HEK293 (cell line): Measurements from ENCODE around the gene RANBP1.
A peak's percentile ranks its signal among the peaks of the same experiment; 100 is the strongest.

ENCODE experiments used
- CTCF ChIA-PET: fragments of 350-600 bp; formaldehyde crosslinking; extraction: SDS; loops from one replicate; lab custom pipeline; 2021; ENCODE audit warnings: antibody characterized with exemption; lab: Yijun Ruan, JAX
- POLR2A ChIA-PET: fragments of 300-600 bp; formaldehyde crosslinking; extraction: SDS; loops from one replicate; lab custom pipeline; 2020; ENCODE audit warnings: antibody characterized with exemption, inconsistent platforms; lab: Yijun Ruan, JAX
- H3K27ac ChIP-seq: fragments of 200-500 bp; sonication (Bioruptor generic); 2 replicates; pipeline ENCODE4 v1.5.1; 2014; ENCODE audit warnings: low read depth, low read length, control low read depth, inconsistent platforms; ENCODE audit errors: extremely low read depth
- H3K36me3 ChIP-seq, 2 experiments: fragments of 200-500 bp in 1 of 2; sonication (Bioruptor generic) in 1 of 2; 1 replicate in 1 of 2; 2 replicates in 1 of 2; pipeline ENCODE4 v1.5.1; 2014 to 2017; ENCODE audit warnings: inconsistent platforms in 2 of 2, low read length in 2 of 2; ENCODE audit not compliant: control insufficient read depth in 2 of 2, insufficient read depth in 1 of 2
- H3K4me1 ChIP-seq: fragments of 200-500 bp; sonication (Bioruptor generic); 2 replicates; pipeline ENCODE4 v1.5.1; 2014; ENCODE audit warnings: mild to moderate bottlenecking, low read length, inconsistent platforms; ENCODE audit not compliant: control insufficient read depth, insufficient read depth
- H3K4me3 ChIP-seq: 2 replicates; pipeline ENCODE4 v1.5.1; 2011; ENCODE audit warnings: low read depth, mild to moderate bottlenecking, control low read depth, low read length, moderate library complexity
- H3K9me3 ChIP-seq: fragments of 200-500 bp; sonication (Bioruptor generic); 2 replicates; pipeline ENCODE4 v1.5.1; 2014; ENCODE audit warnings: low read depth, low read length, inconsistent platforms; ENCODE audit not compliant: control insufficient read depth, insufficient read depth
- AEBP2 ChIP-seq: fragments of 450-650 bp; formaldehyde crosslinking; IDR thresholded peaks from 2 replicates; pipeline ENCODE4 v1.5.1; 2016; ENCODE audit warnings: missing biosample characterization, missing genetic modification characterization, borderline replicate concordance
- BCL11B ChIP-seq: fragments of 450-650 bp; formaldehyde crosslinking; IDR thresholded peaks from 2 replicates; pipeline ENCODE4 v1.5.1; 2016; ENCODE audit warnings: low read depth, missing biosample characterization, missing genetic modification characterization
- BCL6B ChIP-seq: fragments of 450-650 bp; formaldehyde crosslinking; IDR thresholded peaks from 2 replicates; pipeline ENCODE4 v1.5.1; 2017; ENCODE audit warnings: missing biosample characterization, missing genetic modification characterization
- HOXA7 ChIP-seq: sonication (generic); formaldehyde crosslinking; IDR thresholded peaks from 2 replicates; pipeline ENCODE4 v1.8.1; 2022; ENCODE audit warnings: missing genetic modification reagents, borderline replicate concordance
- HOXD13 ChIP-seq: sonication (generic); formaldehyde crosslinking; IDR thresholded peaks from 2 replicates; pipeline ENCODE4 v1.8.0; 2022; ENCODE audit warnings: missing genetic modification reagents, borderline replicate concordance
- OSR2 ChIP-seq: fragments of 450-650 bp; formaldehyde crosslinking; IDR thresholded peaks from 2 replicates; pipeline ENCODE4 v1.5.1; 2016; ENCODE audit warnings: missing biosample characterization, missing genetic modification characterization
- SP2 ChIP-seq: fragments of 450-650 bp; formaldehyde crosslinking; IDR thresholded peaks from 2 replicates; pipeline ENCODE4 v1.5.1; 2016; ENCODE audit warnings: missing biosample characterization, missing genetic modification characterization
- TCF7L2 ChIP-seq: IDR thresholded peaks from 2 replicates; pipeline ENCODE4 v1.6.1; 2011; ENCODE audit warnings: low read depth, mild to moderate bottlenecking, inconsistent platforms, low read length, moderate library complexity, borderline replicate concordance
- YY2 ChIP-seq: fragments of 450-650 bp; formaldehyde crosslinking; IDR thresholded peaks from 2 replicates; pipeline ENCODE4 v1.5.1; 2016; ENCODE audit warnings: missing biosample characterization, missing genetic modification characterization
- ZBTB49 ChIP-seq: fragments of 450-650 bp; formaldehyde crosslinking; IDR thresholded peaks from 2 replicates; pipeline ENCODE4 v1.5.1; 2016; ENCODE audit warnings: missing biosample characterization, missing genetic modification characterization, low read depth
- ZBTB6 ChIP-seq: fragments of 450-650 bp; formaldehyde crosslinking; IDR thresholded peaks from 2 replicates; pipeline ENCODE4 v1.5.1; 2017; ENCODE audit warnings: missing biosample characterization, missing genetic modification characterization
- ZFHX2 ChIP-seq: fragments of 450-650 bp; formaldehyde crosslinking; conservative IDR thresholded peaks from 2 replicates; pipeline ENCODE4 v1.5.1; 2016; ENCODE audit warnings: missing biosample characterization, missing genetic modification characterization
- ZNF112 ChIP-seq: fragments of 450-650 bp; formaldehyde crosslinking; IDR thresholded peaks from 2 replicates; pipeline ENCODE4 v1.5.0; 2017; ENCODE audit warnings: missing biosample characterization, missing genetic modification characterization
- ZNF121 ChIP-seq: fragments of 450-650 bp; formaldehyde crosslinking; IDR thresholded peaks from 2 replicates; pipeline ENCODE4 v1.5.1; 2016; ENCODE audit warnings: missing biosample characterization, missing genetic modification characterization
- ZNF133 ChIP-seq: fragments of 450-650 bp; formaldehyde crosslinking; IDR thresholded peaks from 2 replicates; pipeline ENCODE4 v1.5.1; 2016; ENCODE audit warnings: missing biosample characterization, missing genetic modification characterization
- ZNF24 ChIP-seq: fragments of 450-650 bp; formaldehyde crosslinking; IDR thresholded peaks from 2 replicates; pipeline ENCODE4 v1.5.1; 2016; ENCODE audit warnings: missing biosample characterization, missing genetic modification characterization
- ZNF292 ChIP-seq: fragments of 450-650 bp; formaldehyde crosslinking; IDR thresholded peaks from 2 replicates; pipeline ENCODE4 v1.5.1; 2016; ENCODE audit warnings: low read depth, missing biosample characterization, missing genetic modification characterization, borderline replicate concordance
- ZNF391 ChIP-seq: fragments of 450-650 bp; formaldehyde crosslinking; IDR thresholded peaks from 2 replicates; pipeline ENCODE4 v1.5.1; 2016; ENCODE audit warnings: low read depth, missing biosample characterization, missing genetic modification characterization, borderline replicate concordance
- ZNF394 ChIP-seq: fragments of 450-650 bp; formaldehyde crosslinking; IDR thresholded peaks from 2 replicates; pipeline ENCODE4 v1.5.1; 2016; ENCODE audit warnings: missing biosample characterization, missing genetic modification characterization, mild to moderate bottlenecking, moderate library complexity, borderline replicate concordance
- ZNF433 ChIP-seq: fragments of 450-650 bp; formaldehyde crosslinking; IDR thresholded peaks from 2 replicates; pipeline ENCODE4 v1.5.1; 2016; ENCODE audit warnings: missing biosample characterization, missing genetic modification characterization, low read depth
- ZNF48 ChIP-seq: fragments of 450-650 bp; formaldehyde crosslinking; IDR thresholded peaks from 2 replicates; pipeline ENCODE4 v1.5.1; 2016; ENCODE audit warnings: missing biosample characterization, missing genetic modification characterization
- ZNF510 ChIP-seq: fragments of 450-650 bp; formaldehyde crosslinking; IDR thresholded peaks from 2 replicates; pipeline ENCODE4 v1.5.1; 2018; ENCODE audit warnings: mild to moderate bottlenecking, missing genetic modification characterization, missing biosample characterization; ENCODE audit not compliant: insufficient replicate concordance
- ZNF530 ChIP-seq: fragments of 450-650 bp; formaldehyde crosslinking; IDR thresholded peaks from 2 replicates; pipeline ENCODE4 v1.5.1; 2016; ENCODE audit warnings: low read depth, missing biosample characterization, missing genetic modification characterization
- ZNF626 ChIP-seq: fragments of 450-650 bp; sonication (Bioruptor Pico); formaldehyde crosslinking; IDR thresholded peaks from 2 replicates; pipeline ENCODE4 v1.5.1; 2018; ENCODE audit warnings: missing biosample characterization, missing genetic modification characterization, inconsistent platforms
- ZSCAN30 ChIP-seq: fragments of 450-650 bp; IDR thresholded peaks from 2 replicates; pipeline ENCODE4 v1.5.1; 2018; ENCODE audit warnings: missing biosample characterization, mild to moderate bottlenecking, missing genetic modification characterization, moderate library complexity

RANBP1 gene

GRCh38 chr22:20154602-20155187 is 38.8 kb downstream of the RANBP1 start:
- TF ChIP-seq ZFHX2 (tag by site-specific recombination) = no peak
- no peak for TF ChIP-seq ZBTB49
- no peak for TF ChIP-seq ZNF433 (tag by site-specific recombination)
- no peak for TF ChIP-seq HOXD13 (CRISPR knock-in tag)
- no peak for TF ChIP-seq ZNF48 (tag by site-specific recombination)
- TF ChIP-seq ZNF530 (tag by site-specific recombination) = no peak
- no peak for TF ChIP-seq BCL6B (tag by site-specific recombination)
- no peak for TF ChIP-seq ZBTB6 (tag by site-specific recombination)
- no peak for TF ChIP-seq SP2 (tag by site-specific recombination)
- H3K36me3 ChIP-seq = no peaks in the 10 kb centered on the region
- ChIA-PET CTCF (interaction anchor here (1.4 to 6.0 kb wide), 2 partner anchors 130 to 162 kb away, joined by 3 to 64 read pairs; no protein-coding TSS in a partner anchor), POLR2A (no interaction called here)
- H3K4me1 ChIP-seq = no peaks in the 10 kb centered on the region
- H3K9me3 ChIP-seq = no peaks in the 10 kb centered on the region
- H3K4me3 ChIP-seq = no peak overlapping the region
- H3K27ac ChIP-seq = no peak overlapping the region

- H3K27ac ChIP-seq = no peak overlapping the region
- CTCF ChIA-PET = interaction anchor here (0.7 to 6.0 kb wide), 7 partner anchors 19 to 301 kb away, joined by 3 to 64 read pairs (median 14); partner anchors contain the start of gene DGCR6L
- H3K9me3 ChIP-seq = no peaks in the 10 kb centered on the region
- POLR2A ChIA-PET = no interaction called here
- no peaks in the 10 kb centered on the region for H3K36me3 ChIP-seq
- no peak overlapping the region for H3K4me3 ChIP-seq
- TF ChIP-seq ZNF121 (tag by site-specific recombination) (peak; percentile 69; the same call in 1 of the 2 replicates), ZNF394 (tag by site-specific recombination) (no peak), ZNF626 (no peak), YY2 (tag by site-specific recombination) (no peak), BCL11B (no peak)
- no peaks in the 10 kb centered on the region for H3K4me1 ChIP-seq
Observed at GRCh38 chr22:20155330-20156041, 39.6 kb downstream of the RANBP1 start.

GRCh38 chr22:20156042-20156389 is 40.1 kb downstream of the RANBP1 start:
- CTCF ChIA-PET = interaction anchor here (0.7 to 6.0 kb wide), 8 partner anchors 20 to 301 kb away, joined by 3 to 64 read pairs (median 12); partner anchors contain the start of gene DGCR6L
- H3K4me1 ChIP-seq = no peaks in the 10 kb centered on the region
- no peak overlapping the region for H3K4me3 ChIP-seq
- H3K27ac ChIP-seq = no peak overlapping the region
- H3K9me3 ChIP-seq = no peaks in the 10 kb centered on the region
- POLR2A ChIA-PET = no interaction called here
- H3K36me3 ChIP-seq = no peaks in the 10 kb centered on the region
- TF ChIP-seq AEBP2 (tag by site-specific recombination) (no peak), ZNF133 (no peak), OSR2 (tag by site-specific recombination) (no peak), ZNF510 (tag by site-specific recombination) (no peak), ZNF391 (tag by site-specific recombination) (no peak), ZNF112 (tag by site-specific recombination) (no peak), ZNF292 (no peak), BCL11B (no peak), HOXA7 (CRISPR knock-in tag) (no peak), ZSCAN30 (tag by site-specific recombination) (no peak), ZNF24 (tag by site-specific recombination) (no peak), TCF7L2 (no peak)
